HK-2 (cell line): ENCODE data around the gene ETV6.

Source experiments
- DNase-seq: peaks from one replicate; pipeline ENCODE4 v3.0.0-alpha.2; 2018; ENCODE audit not compliant: unreplicated experiment

ETV6 gene

GRCh38 chr12:11824736-11825135 lies 175.3 kb downstream of the ETV6 start:
- DNase-seq = no peak

- DNase-seq = no peak
These were observed 175.8 kb downstream of the ETV6 start for GRCh38 chr12:11825278-11825677.

GRCh38 chr12:11826574-11826973 lies 177.1 kb downstream of the ETV6 start:
- DNase-seq = no peak

GRCh38 chr12:11827091-11828061 lies 177.9 kb downstream of the ETV6 start:
- no peak for DNase-seq

GRCh38 chr12:11829764-11830194 lies 180.3 kb downstream of the ETV6 start:
- no peak for DNase-seq

- no peak for DNase-seq
These were observed 180.9 kb downstream of the ETV6 start for GRCh38 chr12:11830307-11830801.

- DNase-seq = no peak
These were observed 182.6 kb downstream of the ETV6 start for GRCh38 chr12:11832093-11832492.

GRCh38 chr12:11833174-11833895 lies 183.9 kb downstream of the ETV6 start:
- no peak for DNase-seq

- DNase-seq = no peak
These were observed 184.8 kb downstream of the ETV6 start for GRCh38 chr12:11834104-11834812.

GRCh38 chr12:11834931-11835330 lies 185.5 kb downstream of the ETV6 start:
- no peak for DNase-seq

GRCh38 chr12:11836282-11837151 lies 187.0 kb downstream of the ETV6 start:
- no peak for DNase-seq

GRCh38 chr12:11837216-11837934 lies 187.9 kb downstream of the ETV6 start:
- no peak for DNase-seq

- DNase-seq = no peak
These were observed 188.9 kb downstream of the ETV6 start for GRCh38 chr12:11838403-11838802.

GRCh38 chr12:11839091-11839641 lies 189.7 kb downstream of the ETV6 start:
- peak; percentile 52 for DNase-seq

GRCh38 chr12:11840366-11840765 lies 190.9 kb downstream of the ETV6 start:
- DNase-seq = no peak

GRCh38 chr12:11846488-11846887 lies 197.0 kb downstream of the ETV6 start:
- no peak for DNase-seq

- DNase-seq = no peak
These were observed 198.1 kb downstream of the ETV6 start for GRCh38 chr12:11847539-11847938.

GRCh38 chr12:11849757-11850504 lies 200.5 kb downstream of the ETV6 start:
- no peak for DNase-seq

- DNase-seq = no peak
These were observed 203.7 kb downstream of the ETV6 start for GRCh38 chr12:11853126-11853525.
